ENCODE data around the gene ZNF512B.
A peak's percentile ranks its signal among the peaks of the same experiment; 100 is the strongest.

ZNF512B gene

GRCh38 chr20:63941282-63942081 lies 28.2 kb downstream of the ZNF512B start:
- H3K4me3 ChIP-seq (ENCODE audit: low read depth, low read length, poor library complexity, severe bottlenecking), result peak overlapping the region; percentile 18
- no peak for TF ChIP-seq EZH2 (IDR thresholded peaks at IDR 0.05; ENCODE audit: borderline replicate concordance, low read length)
- no peak for TF ChIP-seq CTCF (IDR thresholded peaks at IDR 0.05; ENCODE audit: low read length)
- H3F3A ChIP-seq (ENCODE audit: insufficient read depth, low read length), result no peaks in the 10 kb centered on the region
- H3K9ac ChIP-seq (ENCODE audit: low read length), result no peak overlapping the region; the same call in 1 of the 2 replicates
- H3K4me1 ChIP-seq (ENCODE audit: insufficient read depth, low read length, severe bottlenecking), result peaks cover 15% of the 10 kb centered on the region
- no peaks in the 10 kb centered on the region for H3K9me3 ChIP-seq (ENCODE audit: low read length)
- no peaks in the 10 kb centered on the region for H3K27me3 ChIP-seq (ENCODE audit: insufficient read depth, low read length)
- H3K9me2 ChIP-seq (ENCODE audit: low read depth, low read length), result no peaks in the 10 kb centered on the region
- H4K20me1 ChIP-seq (ENCODE audit: insufficient read depth, low read length), result no peaks in the 10 kb centered on the region
- H3K4me2 ChIP-seq (ENCODE audit: low read length), result peak overlapping the region; percentile 51
- H3K79me2 ChIP-seq (ENCODE audit: insufficient read depth, low read length), result no peaks in the 10 kb centered on the region
- H3K27ac ChIP-seq (ENCODE audit: low read depth, low read length, poor library complexity, severe bottlenecking), result peak overlapping the region; percentile 48
- H3K36me3 ChIP-seq (ENCODE audit: insufficient read depth, low read length), result peaks cover 53% of the 10 kb centered on the region
- H2AFZ ChIP-seq (ENCODE audit: low read length), result no peak overlapping the region

- TF ChIP-seq EZH2 (IDR thresholded peaks at IDR 0.05; ENCODE audit: borderline replicate concordance, low read length), result no peak
- no peak for TF ChIP-seq CTCF (IDR thresholded peaks at IDR 0.05; ENCODE audit: low read length)
- Histone ChIP-seq H3K4me2 (ENCODE audit: low read length) (0 out of 2 replicates have a peak overlapping the region, but pooled peaks have one; percentile 51), H2AFZ (ENCODE audit: low read length) (no peak overlapping the region), H3K4me1 (ENCODE audit: insufficient read depth, low read length, severe bottlenecking) (peaks cover 15% of the 10 kb centered on the region), H3K36me3 (ENCODE audit: insufficient read depth, low read length) (peaks cover 60% of the 10 kb centered on the region), H3K4me3 (ENCODE audit: low read depth, low read length, poor library complexity, severe bottlenecking) (no peak overlapping the region), H3K9me3 (ENCODE audit: low read length) (no peaks in the 10 kb centered on the region), H3K27me3 (ENCODE audit: insufficient read depth, low read length) (no peaks in the 10 kb centered on the region), H3K79me2 (ENCODE audit: insufficient read depth, low read length) (no peaks in the 10 kb centered on the region), H3K27ac (ENCODE audit: low read depth, low read length, poor library complexity, severe bottlenecking) (peak overlapping the region; percentile 7), H3K9ac (ENCODE audit: low read length) (no peak overlapping the region), H3K9me2 (ENCODE audit: low read depth, low read length) (no peaks in the 10 kb centered on the region), H4K20me1 (ENCODE audit: insufficient read depth, low read length) (no peaks in the 10 kb centered on the region), H3F3A (ENCODE audit: insufficient read depth, low read length) (no peaks in the 10 kb centered on the region)
Measured at GRCh38 chr20:63940472-63941266, 29.1 kb downstream of the ZNF512B start.

- Histone ChIP-seq H4K20me1 (ENCODE audit: insufficient read depth, low read length) (no peaks in the 10 kb centered on the region), H3K27ac (ENCODE audit: low read depth, low read length, poor library complexity, severe bottlenecking) (no peak overlapping the region)
- no peak for TF ChIP-seq EZH2 (IDR thresholded peaks at IDR 0.05; ENCODE audit: borderline replicate concordance, low read length)
- TF ChIP-seq CTCF (IDR thresholded peaks at IDR 0.05; ENCODE audit: low read length), result no peak
Measured at GRCh38 chr20:63940071-63940471, 29.7 kb downstream of the ZNF512B start.

More at GRCh38 chr20:63940071-63940471, 29.7 kb downstream of the ZNF512B start:
- H3K4me2 ChIP-seq (ENCODE audit: low read length), result no peak overlapping the region
- no peaks in the 10 kb centered on the region for H3K27me3 ChIP-seq (ENCODE audit: insufficient read depth, low read length)
- H3K36me3 ChIP-seq (ENCODE audit: insufficient read depth, low read length), result peaks cover 62% of the 10 kb centered on the region
- peaks cover 15% of the 10 kb centered on the region for H3K4me1 ChIP-seq (ENCODE audit: insufficient read depth, low read length, severe bottlenecking)
- no peak overlapping the region for H3K4me3 ChIP-seq (ENCODE audit: low read depth, low read length, poor library complexity, severe bottlenecking)
- H3K9me2 ChIP-seq (ENCODE audit: low read depth, low read length), result no peaks in the 10 kb centered on the region
- H3K9me3 ChIP-seq (ENCODE audit: low read length), result no peaks in the 10 kb centered on the region
- H2AFZ ChIP-seq (ENCODE audit: low read length), result no peak overlapping the region
- no peaks in the 10 kb centered on the region for H3F3A ChIP-seq (ENCODE audit: insufficient read depth, low read length)
- H3K79me2 ChIP-seq (ENCODE audit: insufficient read depth, low read length), result no peaks in the 10 kb centered on the region
- H3K9ac ChIP-seq (ENCODE audit: low read length), result no peak overlapping the region

Measured in OCI-LY1 (cell line).